Measurements from ENCODE around the gene PNMA8B. TPM values are rescaled to one million over a fixed set of nuclear protein-coding genes. Genes with fewer than 3 reads are reported as not detected.

PNMA8B gene
- total RNA-seq, 4 donors from 2014 or later = 1.5 to 3.3 (median 1.6) TPM

DNA sequence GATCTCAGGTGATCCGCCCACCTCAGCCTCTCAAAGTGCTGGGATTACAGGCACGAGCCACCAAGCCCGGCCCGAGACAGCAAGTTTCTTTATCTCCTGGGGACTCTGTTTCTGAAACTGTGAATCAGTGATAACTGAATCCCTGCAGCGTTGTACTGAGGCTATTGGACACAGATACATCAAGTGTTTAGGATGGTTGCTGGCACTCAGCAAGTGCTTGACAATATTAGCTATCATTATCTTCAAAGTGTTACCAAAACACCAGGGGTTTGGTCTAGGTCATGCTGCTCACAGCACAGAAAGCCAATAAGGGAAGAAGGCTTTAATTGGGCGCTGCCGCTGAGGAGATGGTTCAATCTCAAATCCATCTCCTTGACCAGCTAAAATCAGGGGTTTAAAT, 46.4 kb downstream of the PNMA8B start:
- no peaks in the 10 kb centered on the region for H3K4me1 ChIP-seq
- H3K36me3 ChIP-seq = no peaks in the 10 kb centered on the region
- H3K27ac ChIP-seq (replicated peaks in 1 of 4) = no peak overlapping the region
- intact Hi-C loops (cut with DNase I) = no loop called here
- no peak for DNase-seq (ENCODE audit: extremely low spot score)
- no peak overlapping the region for H3K4me3 ChIP-seq
- no peaks in the 10 kb centered on the region for H3K9me3 ChIP-seq
- H3K27me3 ChIP-seq = no peaks in the 10 kb centered on the region
- WGBS = 60% methylated on average over 7 of the region's 7 CpGs
- no peak for TF ChIP-seq POLR2A (IDR thresholded peaks at IDR 0.05; ENCODE audit: low read depth)
- TF ChIP-seq EP300 (IDR thresholded peaks at IDR 0.05) = no peak
- TF ChIP-seq POLR2AphosphoS5 (IDR thresholded peaks at IDR 0.05) = no peak
- TF ChIP-seq, protein P1, sequence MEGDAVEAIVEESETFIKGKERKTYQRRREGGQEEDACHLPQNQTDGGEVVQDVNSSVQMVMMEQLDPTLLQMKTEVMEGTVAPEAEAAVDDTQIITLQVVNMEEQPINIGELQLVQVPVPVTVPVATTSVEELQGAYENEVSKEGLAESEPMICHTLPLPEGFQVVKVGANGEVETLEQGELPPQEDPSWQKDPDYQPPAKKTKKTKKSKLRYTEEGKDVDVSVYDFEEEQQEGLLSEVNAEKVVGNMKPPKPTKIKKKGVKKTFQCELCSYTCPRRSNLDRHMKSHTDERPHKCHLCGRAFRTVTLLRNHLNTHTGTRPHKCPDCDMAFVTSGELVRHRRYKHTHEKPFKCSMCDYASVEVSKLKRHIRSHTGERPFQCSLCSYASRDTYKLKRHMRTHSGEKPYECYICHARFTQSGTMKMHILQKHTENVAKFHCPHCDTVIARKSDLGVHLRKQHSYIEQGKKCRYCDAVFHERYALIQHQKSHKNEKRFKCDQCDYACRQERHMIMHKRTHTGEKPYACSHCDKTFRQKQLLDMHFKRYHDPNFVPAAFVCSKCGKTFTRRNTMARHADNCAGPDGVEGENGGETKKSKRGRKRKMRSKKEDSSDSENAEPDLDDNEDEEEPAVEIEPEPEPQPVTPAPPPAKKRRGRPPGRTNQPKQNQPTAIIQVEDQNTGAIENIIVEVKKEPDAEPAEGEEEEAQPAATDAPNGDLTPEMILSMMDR (IDR thresholded peaks at IDR 0.05) = no peak

DNA sequence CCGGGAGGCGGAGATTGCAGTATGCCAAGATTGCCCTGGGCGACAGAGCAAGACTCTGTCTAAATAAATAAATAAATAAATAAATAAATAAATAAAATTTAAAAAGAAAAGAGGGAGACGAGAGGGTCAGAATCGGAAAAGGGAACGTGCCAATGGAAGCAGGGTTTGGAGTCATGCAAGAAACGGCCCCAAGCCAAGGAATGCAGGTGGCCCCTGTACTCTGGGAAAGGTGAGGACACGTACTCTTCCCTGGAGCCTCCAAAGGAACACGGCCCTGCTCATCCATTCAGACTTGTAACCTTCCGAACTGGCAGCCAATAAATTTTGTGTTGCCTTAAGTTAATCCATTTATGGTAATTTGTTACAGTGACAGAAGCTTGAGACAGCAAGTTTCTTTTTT, 47.1 kb downstream of the PNMA8B start:
- Histone ChIP-seq H3K4me1 (peaks cover 0 to 1% (median 0%) of the 10 kb centered on the region in 4 donors), H3K9me3 (no peaks in the 10 kb centered on the region), H3K4me3 (no peak overlapping the region), H3K36me3 (no peaks in the 10 kb centered on the region), H3K27ac (replicated peaks in 1 of 4) (no peak overlapping the region), H3K27me3 (no peaks in the 10 kb centered on the region)
- no peak for DNase-seq (ENCODE audit: extremely low spot score)
- WGBS = 93% methylated on average over 10 of the region's 10 CpGs
- intact Hi-C loops (cut with DNase I) = no loop called here
- no peak for TF ChIP-seq POLR2A (IDR thresholded peaks at IDR 0.05; ENCODE audit: low read depth)
- TF ChIP-seq POLR2AphosphoS5 (IDR thresholded peaks at IDR 0.05) = no peak
- no peak for TF ChIP-seq EP300 (IDR thresholded peaks at IDR 0.05)
- TF ChIP-seq, protein P1 (IDR thresholded peaks at IDR 0.05) = no peak

DNA sequence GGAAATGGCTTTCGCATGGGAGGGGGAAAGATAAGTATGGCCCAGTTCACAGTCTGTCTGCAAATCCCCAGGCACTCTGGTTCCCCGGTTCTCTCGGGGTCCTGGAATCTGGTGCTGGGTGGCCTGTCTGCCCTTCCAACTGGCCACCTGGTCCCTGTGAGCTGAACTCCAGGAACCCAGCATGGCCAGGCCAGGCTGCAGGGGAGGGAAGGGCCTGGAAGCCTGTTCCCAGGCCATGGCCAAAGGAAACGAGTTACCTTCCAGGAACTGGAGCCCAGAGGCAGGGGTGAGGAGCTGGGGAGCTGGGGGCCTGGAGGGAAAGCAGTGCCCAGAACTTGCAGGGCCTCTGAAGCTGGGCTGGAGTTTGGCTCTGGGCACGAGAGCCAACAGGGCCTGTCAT, 47.8 kb downstream of the PNMA8B start:
- Histone ChIP-seq H3K4me1 (peaks cover 4 to 9% (median 6%) of the 10 kb centered on the region in 4 donors), H3K9me3 (no peaks in the 10 kb centered on the region), H3K27me3 (no peaks in the 10 kb centered on the region), H3K4me3 (no peak overlapping the region), H3K27ac (replicated peaks in 1 of 4) (no peak overlapping the region), H3K36me3 (no peaks in the 10 kb centered on the region)
- WGBS = 62% methylated on average over 5 of the region's 5 CpGs
- DNase-seq (ENCODE audit: extremely low spot score) = no peak
- intact Hi-C loops (cut with DNase I) = no loop called here
- TF ChIP-seq, protein P1 (IDR thresholded peaks at IDR 0.05) = no peak
- no peak for TF ChIP-seq POLR2AphosphoS5 (IDR thresholded peaks at IDR 0.05)

DNA sequence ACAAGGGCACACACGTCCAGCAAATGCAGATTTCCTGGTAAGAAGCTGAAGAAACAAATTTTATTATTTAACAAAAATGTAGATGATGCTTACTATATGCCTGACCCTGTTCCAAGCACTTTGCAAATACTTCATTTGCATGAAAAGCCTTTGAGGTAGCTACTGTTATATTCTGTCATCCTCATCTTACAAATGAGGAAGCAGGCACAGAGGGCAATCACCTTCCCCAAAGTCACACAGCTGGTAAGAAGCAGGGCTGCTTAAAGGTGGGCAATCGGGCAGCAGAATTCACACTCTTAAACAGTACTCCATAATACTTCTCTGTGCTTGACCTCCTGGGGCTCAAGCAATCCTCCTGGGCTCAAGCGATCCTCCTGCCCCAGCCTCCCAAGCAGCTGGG, 48.7 kb downstream of the PNMA8B start:
- WGBS = 64% methylated on average over 3 of the region's 3 CpGs
- TF ChIP-seq EP300 (IDR thresholded peaks at IDR 0.05) (no peak), POLR2AphosphoS5 (IDR thresholded peaks at IDR 0.05) (no peak)
- TF ChIP-seq, protein P1 (IDR thresholded peaks at IDR 0.05) = no peak
- DNase-seq (ENCODE audit: extremely low spot score) = no peak
- Histone ChIP-seq H3K27ac (replicated peaks in 1 of 4) (no peak overlapping the region), H3K27me3 (no peaks in the 10 kb centered on the region), H3K4me1 (peaks cover 5 to 16% (median 13%) of the 10 kb centered on the region in 4 donors), H3K4me3 (no peak overlapping the region), H3K36me3 (no peaks in the 10 kb centered on the region), H3K9me3 (no peaks in the 10 kb centered on the region)
- intact Hi-C loops (cut with DNase I) = no loop called here

DNA sequence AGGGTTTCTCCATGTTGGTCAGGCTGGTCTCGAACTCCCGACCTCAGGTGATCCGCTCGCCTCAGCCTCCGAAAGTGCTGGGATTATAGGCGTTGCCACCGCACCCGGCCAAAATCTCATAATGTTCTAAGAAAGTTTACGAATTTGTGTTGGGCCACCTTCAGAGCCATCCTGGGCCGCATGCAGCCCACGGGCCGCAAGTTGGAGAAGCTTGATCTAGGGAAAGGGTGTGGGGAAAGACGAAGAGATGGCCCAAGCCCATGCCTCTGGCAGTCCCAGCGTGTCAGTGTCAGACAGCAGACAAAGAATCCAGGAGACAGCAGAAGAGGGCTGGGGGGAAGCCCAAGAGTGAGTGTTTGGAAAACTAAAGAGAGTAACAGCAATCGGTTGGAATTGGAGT, 49.6 kb downstream of the PNMA8B start:
- H3K4me1 ChIP-seq = peaks cover 5 to 17% (median 14%) of the 10 kb centered on the region in 4 donors
- no peak for DNase-seq (ENCODE audit: extremely low spot score)
- H3K27ac ChIP-seq (replicated peaks in 1 of 4) = no peak overlapping the region
- intact Hi-C loops (cut with DNase I) = no loop called here
- 85% methylated on average over 15 of the region's 15 CpGs for WGBS
- no peaks in the 10 kb centered on the region for H3K27me3 ChIP-seq
- H3K9me3 ChIP-seq = no peaks in the 10 kb centered on the region
- no peak overlapping the region for H3K4me3 ChIP-seq
- no peaks in the 10 kb centered on the region for H3K36me3 ChIP-seq
- no peak for TF ChIP-seq POLR2A (IDR thresholded peaks at IDR 0.05; ENCODE audit: low read depth)

All from esophagus muscularis mucosa (tissue), 4 donors.